ENCODE measurements around the gene CDK17. TPM values are rescaled to one million over a fixed set of nuclear protein-coding genes. Genes with fewer than 3 reads are reported as not detected.
A peak's percentile ranks its signal among the peaks of the same experiment; 100 is the strongest.

CDK17 gene
- total and polyA plus RNA-seq, 2 donors (not counting 1 experiment from before 2014, with no cell fraction given): 15.6 to 87.8 TPM

GRCh38 chr12:96248136-96248931, 151.9 kb downstream of the CDK17 start:
- Histone ChIP-seq H3K4me2 (replicated peaks; ENCODE audit: low read depth, low read length, poor library complexity, severe bottlenecking) (no peak overlapping the region), H3K27me3 (replicated peaks in 1 of 4; ENCODE audit: control extremely low read depth in 1 of 4, control insufficient read depth in 3 of 4, insufficient read depth in 4 of 4, low read length in 3 of 4) (no peaks in the 10 kb centered on the region), H3K36me3 (replicated peaks in 1 of 2; ENCODE audit: control extremely low read depth in 1 of 2, control insufficient read depth in 1 of 2, extremely low read depth in 1 of 2, insufficient read depth in 2 of 2, low read length in 1 of 2) (peaks cover 0 to 76% of the 10 kb centered on the region in 2 experiments), H3K9ac (ENCODE audit: low read length) (no peak overlapping the region), H3K4me1 (ENCODE audit: control insufficient read depth in 2 of 2, insufficient read depth in 2 of 2, low read length in 2 of 2) (no peaks in the 10 kb centered on the region), H4K20me1 (ENCODE audit: control insufficient read depth, insufficient read depth, low read length, poor library complexity, severe bottlenecking) (peaks cover 50% of the 10 kb centered on the region), H3K9me3 (ENCODE audit: control extremely low read depth in 1 of 3, control insufficient read depth in 2 of 3, insufficient read depth in 1 of 3, low read length in 2 of 3) (no peaks in the 10 kb centered on the region), H2AFZ (ENCODE audit: insufficient read depth, low read depth, low read length, poor library complexity, severe bottlenecking) (no peak overlapping the region), H3K79me2 (ENCODE audit: control insufficient read depth, insufficient read depth, low read length) (peaks cover 85% of the 10 kb centered on the region), H3K27ac (ENCODE audit: low read length in 2 of 2) (no peak overlapping the region), H3K4me3 (ENCODE audit: control extremely low read depth in 1 of 5, extremely low read depth in 1 of 5, insufficient read depth in 1 of 5, low read depth in 2 of 5, low read length in 4 of 5) (no peak overlapping the region)
- Mint-ChIP-seq H3K27ac (no peak overlapping the region), H3K4me3 (no peak overlapping the region), H3K4me1 (peaks cover 18% of the 10 kb centered on the region), H3K27me3 (no peaks in the 10 kb centered on the region), H3K9me3 (ENCODE audit: insufficient read depth) (no peaks in the 10 kb centered on the region)
- ChIA-PET POLR2A (interaction anchor here (0.6 kb wide), 1 partner anchor 127 kb away, joined by 5 read pairs; no protein-coding TSS in a partner anchor), CTCF (no interaction called here)
- TF ChIP-seq EZH2 (IDR thresholded peaks at IDR 0.05; ENCODE audit: borderline replicate concordance, insufficient read depth, low read depth, low read length, poor library complexity, severe bottlenecking) (no peak), CTCF (IDR thresholded peaks at IDR 0.05) (no peak)
- no peak for ATAC-seq (ENCODE audit: low read depth)
- no peak for DNase-seq
- 97% methylated on average over 16 of the region's 17 CpGs for WGBS (ENCODE audit: insufficient coverage)
- intact Hi-C loops (cut with micrococcal nuclease): no loop called here

GRCh38 chr12:96247563-96247962, 152.7 kb downstream of the CDK17 start:
- Histone ChIP-seq H3K9me3 (ENCODE audit: control extremely low read depth in 1 of 3, control insufficient read depth in 2 of 3, insufficient read depth in 1 of 3, low read length in 2 of 3) (no peaks in the 10 kb centered on the region), H3K4me1 (ENCODE audit: control insufficient read depth in 2 of 2, insufficient read depth in 2 of 2, low read length in 2 of 2) (no peaks in the 10 kb centered on the region), H3K79me2 (ENCODE audit: control insufficient read depth, insufficient read depth, low read length) (peaks cover 87% of the 10 kb centered on the region), H2AFZ (ENCODE audit: insufficient read depth, low read depth, low read length, poor library complexity, severe bottlenecking) (no peak overlapping the region), H3K4me3 (ENCODE audit: control extremely low read depth in 1 of 5, extremely low read depth in 1 of 5, insufficient read depth in 1 of 5, low read depth in 2 of 5, low read length in 4 of 5) (no peak overlapping the region), H3K27me3 (replicated peaks in 1 of 4; ENCODE audit: control extremely low read depth in 1 of 4, control insufficient read depth in 3 of 4, insufficient read depth in 4 of 4, low read length in 3 of 4) (no peaks in the 10 kb centered on the region), H3K9ac (ENCODE audit: low read length) (no peak overlapping the region), H3K27ac (ENCODE audit: low read length in 2 of 2) (no peak overlapping the region), H4K20me1 (ENCODE audit: control insufficient read depth, insufficient read depth, low read length, poor library complexity, severe bottlenecking) (peaks cover 50% of the 10 kb centered on the region), H3K36me3 (replicated peaks in 1 of 2; ENCODE audit: control extremely low read depth in 1 of 2, control insufficient read depth in 1 of 2, extremely low read depth in 1 of 2, insufficient read depth in 2 of 2, low read length in 1 of 2) (peaks cover 0 to 73% of the 10 kb centered on the region in 2 experiments), H3K4me2 (replicated peaks; ENCODE audit: low read depth, low read length, poor library complexity, severe bottlenecking) (no peak overlapping the region)
- 87% methylated on average over 12 of the region's 13 CpGs for WGBS (ENCODE audit: insufficient coverage)
- intact Hi-C loops (cut with micrococcal nuclease): no loop called here
- no peak for DNase-seq
- ChIA-PET POLR2A (no interaction called here), CTCF (no interaction called here)
- no peak overlapping the region for H3K4me3 Mint-ChIP-seq
- H3K9me3 Mint-ChIP-seq (ENCODE audit: insufficient read depth): no peaks in the 10 kb centered on the region
- no peaks in the 10 kb centered on the region for H3K27me3 Mint-ChIP-seq
- peaks cover 23% of the 10 kb centered on the region for H3K4me1 Mint-ChIP-seq
- no peak for ATAC-seq (ENCODE audit: low read depth)
- H3K27ac Mint-ChIP-seq: peak overlapping the region; percentile 34
- TF ChIP-seq EZH2 (IDR thresholded peaks at IDR 0.05; ENCODE audit: borderline replicate concordance, insufficient read depth, low read depth, low read length, poor library complexity, severe bottlenecking) (no peak), CTCF (IDR thresholded peaks at IDR 0.05) (no peak)

Measured in B cell (primary cell).